Umbilical cord (tissue), 2 donors: ENCODE data around the gene PFDN1. TPM values are rescaled to one million over a fixed set of nuclear protein-coding genes. Genes with fewer than 3 reads are reported as not detected.

Experiments used
- DNase-seq: peaks from one replicate; pipeline ENCODE4 v3.0.0-alpha.2; 2015; ENCODE audit warnings: low spot score
- total RNA-seq: library from RNA; depleted of rRNA; stranded (reverse); fragments of >200 nt; gene quantifications from one replicate; pipeline ENCODE4 v1.2.3, GENCODE V29; 2014; ENCODE audit warnings: low replicate concordance; ENCODE audit not compliant: insufficient read depth

PFDN1 gene
- total RNA-seq, 1 donor from 2014 or later = 62.8 TPM

- no peak for DNase-seq
These were observed 63.4 kb downstream of the PFDN1 start for GRCh38 chr5:140239461-140239860.

GRCh38 chr5:140238756-140239155, 64.1 kb downstream of the PFDN1 start:
- no peak for DNase-seq

GRCh38 chr5:140236891-140237598, 65.9 kb downstream of the PFDN1 start:
- DNase-seq = no peak

GRCh38 chr5:140235791-140236551, 66.9 kb downstream of the PFDN1 start:
- no peak for DNase-seq

GRCh38 chr5:140234377-140234989, 68.4 kb downstream of the PFDN1 start:
- DNase-seq = no peak

- no peak for DNase-seq
These were observed 70.2 kb downstream of the PFDN1 start for GRCh38 chr5:140232731-140233130.

GRCh38 chr5:140230373-140230772, 72.5 kb downstream of the PFDN1 start:
- no peak for DNase-seq

- no peak for DNase-seq
These were observed 74.5 kb downstream of the PFDN1 start for GRCh38 chr5:140228364-140228837.

- no peak for DNase-seq
These were observed 75.9 kb downstream of the PFDN1 start for GRCh38 chr5:140227046-140227445.

- no peak for DNase-seq
These were observed 77.5 kb downstream of the PFDN1 start for GRCh38 chr5:140225396-140225795.

GRCh38 chr5:140224658-140225057, 78.2 kb downstream of the PFDN1 start:
- no peak for DNase-seq

GRCh38 chr5:140223567-140223966, 79.3 kb downstream of the PFDN1 start:
- peak; percentile 33 for DNase-seq

- no peak for DNase-seq
These were observed 80.5 kb downstream of the PFDN1 start for GRCh38 chr5:140222416-140222815.

- peak; percentile 56 for DNase-seq
These were observed 81.1 kb downstream of the PFDN1 start for GRCh38 chr5:140221697-140222223.

- DNase-seq = no peak
These were observed 82.2 kb downstream of the PFDN1 start for GRCh38 chr5:140220698-140221064.

GRCh38 chr5:140220032-140220697, 82.7 kb downstream of the PFDN1 start:
- no peak for DNase-seq

- no peak for DNase-seq
These were observed 83.6 kb downstream of the PFDN1 start for GRCh38 chr5:140219068-140219991.

GRCh38 chr5:140217299-140218026, 85.4 kb downstream of the PFDN1 start:
- no peak for DNase-seq

- DNase-seq = peak; percentile 24
These were observed 86.3 kb downstream of the PFDN1 start for GRCh38 chr5:140216478-140217074.

- no peak for DNase-seq
These were observed 87.6 kb downstream of the PFDN1 start for GRCh38 chr5:140215276-140215675.
